Heart left ventricle (tissue), 16 donors: ENCODE data around the gene ZNF423. TPM values are rescaled to one million over a fixed set of nuclear protein-coding genes. Genes with fewer than 3 reads are reported as not detected.
A peak's percentile ranks its signal among the peaks of the same experiment; 100 is the strongest.

Experiments used
- ATAC-seq, 4 donors: fragments of 200-7000 bp; cut with Tn5 transposase; one replicate each; pipeline ENCODE4 v1.9.1; 2020 to 2022; ENCODE audit warnings: moderate library complexity in 4 of 4, mild to moderate bottlenecking in 3 of 4, moderate number of reproducible peaks in 1 of 4
- DNase-seq, 5 donors: peaks; one replicate each; pipeline ENCODE4 v3.0.0-alpha.2; 2020
- H3K27ac ChIP-seq, 12 donors: fragments of 200-600 bp; sonication (generic) in 4 of 12; one replicate each; pipeline versions ENCODE4 v1.5.0 to v1.8.0; 2016 to 2022; ENCODE audit warnings: mild to moderate bottlenecking in 2 of 12
- H3K27me3 ChIP-seq, 9 donors: fragments of 200-600 bp; sonication (generic) in 2 of 9; one replicate each; pipeline versions ENCODE4 v1.5.1 to v1.8.0; 2016 to 2022; ENCODE audit warnings: mild to moderate bottlenecking in 3 of 9
- H3K36me3 ChIP-seq, 9 donors: fragments of 200-600 bp; sonication (generic) in 2 of 9; one replicate each; pipeline versions ENCODE4 v1.5.0 to v1.8.0; 2018 to 2022; ENCODE audit warnings: mild to moderate bottlenecking in 2 of 9
- H3K4me1 ChIP-seq, 12 donors: fragments of 200-600 bp; sonication (generic) in 4 of 12; one replicate each; pipeline versions ENCODE4 v1.5.0 to v1.8.0; 2016 to 2022; ENCODE audit warnings: mild to moderate bottlenecking in 3 of 12
- H3K4me3 ChIP-seq, 12 donors: fragments of 200-600 bp; sonication (generic) in 4 of 12; one replicate each; pipeline versions ENCODE4 v1.5.0 to v1.8.0; 2017 to 2022; ENCODE audit warnings: mild to moderate bottlenecking in 9 of 12, moderate library complexity in 4 of 12
- H3K9me3 ChIP-seq, 12 donors: fragments of 200-600 bp; sonication (generic) in 4 of 12; one replicate each; pipeline versions ENCODE4 v1.5.0 to v1.8.0; 2016 to 2022; ENCODE audit warnings: mild to moderate bottlenecking in 1 of 12
- CTCF ChIP-seq, 12 donors: fragments of 200-600 bp; sonication (generic) in 4 of 12; IDR thresholded peaks; one replicate each; pipeline versions ENCODE4 v1.5.0 to v1.8.0; 2018 to 2022; ENCODE audit warnings: antibody characterized with exemption in 12 of 12, mild to moderate bottlenecking in 5 of 12
- POLR2A ChIP-seq, 2 donors: fragments of 450-650 bp; IDR thresholded peaks; one replicate each; pipeline ENCODE4 v1.6.1; 2017; ENCODE audit warnings: antibody characterized with exemption in 2 of 2, mild to moderate bottlenecking in 2 of 2, moderate library complexity in 2 of 2
- WGBS, 4 donors: extraction: QIAGEN DNeasy Blood & Tissue Kit in 2 of 4; methylation state at CpG; one replicate each; pipeline versions ENCODE4 v1.1.5 to v1.1.7; 2013 to 2018; 5-methylcytosine and 5-hydroxymethylcytosine counted together
- intact Hi-C, 10 donors: fragments of 100-400 bp; cut with DNase I; formaldehyde crosslinking; loops; one replicate each; pipeline versions ENCODE4 v1.11.1 to v1.14.2; 2022
- polyA plus RNA-seq, 2 donors: library from polyadenylated mRNA; stranded (reverse); fragments of 200-250 nt; gene quantifications; one replicate each; pipeline ENCODE4 v1.2.3, GENCODE V29; 2013
- total RNA-seq, 9 donors: library from RNA; depleted of rRNA in 2 of 9; stranded (reverse); fragments of >200 nt in 2 of 9; fragmentation: NEBNext Ultra II Directional in 3 of 9; extraction: Animal tissue kit (Norgen Biotek cat#: 25700) in 3 of 9; gene quantifications; one replicate each; pipeline versions ENCODE4 v1.1.0 to v1.2.4, GENCODE V29; 2016 to 2023
- donor health status: ischemic (EF 13 %, LVEDD 7.1; RV severe dilation, severe dysfunction).
- donor health status: healthy with polysubstance abuse.
- donor health status: DM: no; HTN: yes; CAD: no.
- donor health status: DM: no; HTN: no; CAD: no.
- donor health status: ischemic (EF 25% LVEDD 6.9; RV normal size, moderate dysfunction).
- donor health status: ischemic (EF 25% LVEDD 5.7; RV mildly dilated, moderate dysfunction).
- donor health status: healthy.
- donor health status: DM: yes; HTN: yes; CAD: no.
- donor health status: ischemic (EF 35%, LVEDD 5.7; RV mildly dilated, moderate dysfunction).
- donor health status: nonischemic (EF 11% LVEDD 7.7; RV severe dilation, severe dysfunction).
- donor health status: DM: yes; HTN: yes; CAD: no.
- donor health status: PGD.
- donor health status: ischemic (EF 29% LVEDD 5.4; RV normal size, mild dysfunction).
- donor health status: nonischemic (EF 23%, LVEDD 6.1; RV moderate dilation, normal function).

The ZNF423 gene
- total and polyA plus RNA-seq, 11 donors = 1.8 to 10.4 (median 5.7) TPM

DNA sequence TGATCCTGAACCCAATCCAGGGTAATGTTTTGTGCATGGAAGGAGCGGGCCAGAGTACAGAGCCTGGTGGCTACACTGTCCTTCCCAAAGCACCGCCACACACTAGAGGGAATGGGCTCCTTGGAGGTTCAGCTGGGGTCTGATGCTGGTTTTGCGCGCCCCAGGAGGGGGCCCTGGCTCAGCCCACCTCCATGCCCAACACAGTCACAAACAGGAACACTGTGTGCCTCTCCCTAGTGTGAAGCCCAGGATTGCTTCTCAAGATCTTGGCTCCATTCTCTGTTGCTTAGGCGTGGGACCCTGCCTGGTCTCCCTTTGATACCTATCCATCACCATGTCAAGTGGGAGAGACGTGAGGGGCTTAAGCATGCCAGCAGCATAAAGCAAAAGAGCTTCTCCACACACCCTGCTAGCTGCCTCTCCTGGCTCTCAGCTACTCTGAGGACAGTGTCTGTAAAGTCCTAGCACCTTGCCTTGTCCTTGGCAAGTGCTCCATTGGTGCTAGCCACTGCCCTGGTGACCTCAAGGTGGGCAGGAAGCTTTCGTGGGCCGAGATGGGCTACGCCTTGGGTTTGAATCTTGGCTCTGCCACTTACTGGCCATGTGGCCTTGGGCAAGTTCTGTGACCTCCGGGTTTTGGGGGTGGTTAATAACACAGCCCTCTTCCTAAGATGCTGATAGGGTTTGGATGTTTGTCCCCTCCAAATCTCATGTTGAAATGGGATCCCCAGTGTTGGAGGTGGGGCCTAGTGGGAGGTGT, 360.1 kb downstream of the ZNF423 start:
- H3K4me3 ChIP-seq = no peak overlapping the region
- no peak for TF ChIP-seq POLR2A (IDR thresholded peaks at IDR 0.05)
- TF ChIP-seq CTCF (IDR thresholded peaks at IDR 0.05) = no peak
- DNase-seq (no peak), ATAC-seq (no peak)
- H3K27ac ChIP-seq = no peak overlapping the region
- peaks cover 0 to 17% (median 7%) of the 10 kb centered on the region in 12 donors for H3K4me1 ChIP-seq
- no peaks in the 10 kb centered on the region for H3K9me3 ChIP-seq
- 92 to 98% (median 96%) methylated on average over 8 to 10 of the region's 10 CpGs for WGBS, 4 donors
- no peaks in the 10 kb centered on the region for H3K36me3 ChIP-seq
- intact Hi-C loops = loop anchor here in 8 of 10 donors (5.0 to 10.0 kb wide), 10 partner anchors 91 to 429 kb away; partner anchors contain the start of gene ZNF423 (in 1 of the 8)
- H3K27me3 ChIP-seq = no peaks in the 10 kb centered on the region

- intact Hi-C loops = loop anchor here (5.0 to 10.0 kb wide), 16 partner anchors 53 to 430 kb away; partner anchors contain the start of gene ZNF423 (in 4 of the 10)
- TF ChIP-seq POLR2A (IDR thresholded peaks at IDR 0.05) (no peak), CTCF (IDR thresholded peaks at IDR 0.05) (no peak)
- no peak for DNase-seq
These were observed 360.9 kb downstream of the ZNF423 start for GRCh38 chr16:49494891-49495566.

DNA sequence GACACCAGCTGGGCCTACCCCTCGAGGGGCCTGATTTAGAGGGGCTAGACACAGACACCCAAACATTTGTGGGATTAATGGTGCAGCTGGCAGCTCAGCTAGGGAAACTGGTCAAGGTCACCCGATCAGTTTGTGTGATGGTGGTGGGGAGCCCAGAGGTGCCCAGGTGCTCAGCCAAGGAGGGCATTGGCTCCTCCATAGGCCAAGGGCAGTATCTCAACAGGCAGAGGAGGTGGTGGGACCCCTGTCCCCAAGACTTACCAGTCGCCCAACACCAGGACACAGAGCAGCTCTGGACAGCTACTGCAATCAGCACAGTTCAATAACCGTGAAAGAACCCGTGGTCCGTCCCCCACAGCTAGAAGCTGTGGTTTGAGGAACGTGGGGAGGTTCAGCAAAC, 361.4 kb downstream of the ZNF423 start:
- H3K27ac ChIP-seq = no peak overlapping the region
- no peak overlapping the region for H3K4me3 ChIP-seq
- DNase-seq = peak in 1 of 5 donors; percentile 6
- H3K4me1 ChIP-seq = peaks cover 0 to 17% (median 7%) of the 10 kb centered on the region in 12 donors
- H3K36me3 ChIP-seq = no peaks in the 10 kb centered on the region
- H3K27me3 ChIP-seq = no peaks in the 10 kb centered on the region
- no peak for ATAC-seq
- intact Hi-C loops = loop anchor here (5.0 to 10.0 kb wide), 15 partner anchors 52 to 430 kb away; partner anchors contain the start of gene ZNF423 (in 4 of the 10)
- no peaks in the 10 kb centered on the region for H3K9me3 ChIP-seq
- 77 to 95% (median 85%) methylated on average over 5 to 7 of the region's 7 CpGs for WGBS, 4 donors
- no peak for TF ChIP-seq POLR2A (IDR thresholded peaks at IDR 0.05)
- no peak for TF ChIP-seq CTCF (IDR thresholded peaks at IDR 0.05)

More at GRCh38 chr16:49494891-49495566, 360.9 kb downstream of the ZNF423 start:
- Histone ChIP-seq H3K4me1 (peaks cover 0 to 17% (median 7%) of the 10 kb centered on the region in 12 donors), H3K9me3 (no peaks in the 10 kb centered on the region), H3K4me3 (no peak overlapping the region), H3K27me3 (no peaks in the 10 kb centered on the region), H3K27ac (no peak overlapping the region), H3K36me3 (no peaks in the 10 kb centered on the region)
- 79 to 86% (median 83%) methylated on average over 9 of the region's 9 CpGs for WGBS, 4 donors
- ATAC-seq = no peak

DNA sequence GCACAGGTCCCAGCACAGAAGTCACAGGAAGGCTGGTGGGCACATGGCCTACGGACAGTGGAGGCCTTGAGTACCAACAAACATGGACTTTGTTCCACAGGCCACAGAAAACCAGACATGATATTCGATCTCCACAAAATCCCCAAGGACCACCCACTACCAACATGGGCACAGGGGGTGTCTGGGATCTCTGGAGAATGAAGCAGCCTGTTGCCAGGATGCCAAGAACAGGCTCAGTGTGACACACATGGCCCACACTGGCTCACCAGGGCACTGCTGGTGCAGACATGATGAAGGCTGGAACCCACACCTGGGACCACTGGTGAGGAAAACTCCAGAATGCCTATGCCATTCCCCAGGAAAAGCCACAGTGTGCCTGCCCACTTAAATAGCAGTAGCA, 362.1 kb downstream of the ZNF423 start:
- no peaks in the 10 kb centered on the region for H3K9me3 ChIP-seq
- H3K27ac ChIP-seq = no peak overlapping the region
- no peak for ATAC-seq
- H3K36me3 ChIP-seq = no peaks in the 10 kb centered on the region
- intact Hi-C loops = loop anchor here (2.0 to 10.0 kb wide), 16 partner anchors 52 to 431 kb away; partner anchors contain the start of gene ZNF423 (in 5 of the 10)
- whole genome bisulfite sequencing, 4 donors = 81 to 88% (median 83%) methylated on average over 2 of the region's 2 CpGs
- no peak overlapping the region for H3K4me3 ChIP-seq
- TF ChIP-seq POLR2A (IDR thresholded peaks at IDR 0.05) (no peak), CTCF (IDR thresholded peaks at IDR 0.05) (no peak)
- no peaks in the 10 kb centered on the region for H3K27me3 ChIP-seq
- H3K4me1 ChIP-seq = peaks cover 0 to 17% (median 7%) of the 10 kb centered on the region in 12 donors
- no peak for DNase-seq
